Upper lobe of left lung (tissue), 6 donors: Measurements from ENCODE around the gene PHF21A. TPM values are rescaled to one million over a fixed set of nuclear protein-coding genes. Genes with fewer than 3 reads are reported as not detected.

Experiments used
- ATAC-seq, 2 donors: fragments of 200-7000 bp; cut with Tn5 transposase; one replicate each; pipeline ENCODE4 v1.9.1; 2022; ENCODE audit warnings: mild to moderate bottlenecking in 2 of 2, moderate library complexity in 2 of 2; ENCODE audit not compliant: low FRiP score in 2 of 2
- DNase-seq, 2 donors: peaks; one replicate each; pipeline ENCODE4 v3.0.0-alpha.2; 2019 to 2020
- H3K27ac ChIP-seq, 4 donors: fragments of 200-600 bp; sonication (generic); one replicate each; pipeline ENCODE4 v1.5.1; 2016 to 2019
- H3K27me3 ChIP-seq, 4 donors: fragments of 200-600 bp; sonication (generic); one replicate each; pipeline ENCODE4 v1.5.1; 2017 to 2019
- H3K36me3 ChIP-seq, 4 donors: fragments of 200-600 bp; sonication (generic); one replicate each; pipeline ENCODE4 v1.5.1; 2016 to 2019
- H3K4me1 ChIP-seq, 4 donors: fragments of 200-600 bp; sonication (generic); one replicate each; pipeline ENCODE4 v1.5.1; 2018 to 2019
- H3K4me3 ChIP-seq, 4 donors: fragments of 200-600 bp; sonication (generic); one replicate each; pipeline ENCODE4 v1.5.1; 2017 to 2019; ENCODE audit warnings: mild to moderate bottlenecking in 2 of 4, moderate library complexity in 1 of 4
- H3K9me3 ChIP-seq, 4 donors: fragments of 200-600 bp; sonication (generic); one replicate each; pipeline ENCODE4 v1.5.1; 2018 to 2019
- CTCF ChIP-seq, 6 experiments: fragments of 450-650 bp in 4 of 6; fragments of 200-600 bp in 2 of 6; sonication (generic) in 2 of 6; IDR thresholded peaks; one replicate each; pipeline ENCODE4 v1.5.1; 2016 to 2019; ENCODE audit warnings: antibody characterized with exemption in 6 of 6
- EP300 ChIP-seq, 4 donors: sonication (generic); formaldehyde crosslinking; IDR thresholded peaks; one replicate each; pipeline ENCODE4 v1.5.1; 2017; ENCODE audit warnings: antibody characterized with exemption in 4 of 4, control low read depth in 2 of 4
- POLR2A ChIP-seq, 4 donors: fragments of 450-650 bp; IDR thresholded peaks; one replicate each; pipeline ENCODE4 v1.5.1; 2016 to 2017; ENCODE audit warnings: antibody characterized with exemption in 4 of 4, mild to moderate bottlenecking in 2 of 4
- POLR2AphosphoS5 ChIP-seq, 2 donors: sonication (generic); formaldehyde crosslinking; IDR thresholded peaks; one replicate each; pipeline ENCODE4 v1.5.1; 2017; ENCODE audit warnings: antibody characterized with exemption in 2 of 2
- WGBS, 2 donors: methylation state at CpG; one replicate each; pipeline ENCODE4 v1.1.5; 2017 to 2018; 5-methylcytosine and 5-hydroxymethylcytosine counted together
- total RNA-seq, 6 donors: library from RNA; depleted of rRNA in 4 of 6; stranded (reverse); fragments of >200 nt in 4 of 6; gene quantifications; one replicate each; pipeline versions ENCODE4 v1.1.0 to v1.2.1, GENCODE V29; 2016 to 2021
- donor health status: DM: no; HTN: no; CAD: no; lungs with moderate emphysema.
- donor health status: DM: no; HTN: yes; CAD: no; lungs with severe emphysema.

The PHF21A gene
- total RNA-seq, 6 donors from 2014 or later = 21.1 to 99.5 (median 52.2) TPM

- no peak for ATAC-seq
- 91 to 94% methylated on average over 4 of the region's 4 CpGs for WGBS, 2 donors
- H3K4me3 ChIP-seq = no peak overlapping the region
Observed at GRCh38 chr11:45936511-45937054, 184.7 kb downstream of the PHF21A start.

GRCh38 chr11:45935349-45936064 lies 185.7 kb downstream of the PHF21A start:
- no peak for TF ChIP-seq EP300 (IDR thresholded peaks at IDR 0.05)
- TF ChIP-seq POLR2A (IDR thresholded peaks at IDR 0.05) = no peak
- no peak for TF ChIP-seq CTCF (IDR thresholded peaks at IDR 0.05)
- TF ChIP-seq POLR2AphosphoS5 (IDR thresholded peaks at IDR 0.05) = no peak
- peaks cover 0 to 3% (median under 1%) of the 10 kb centered on the region in 4 donors for H3K4me1 ChIP-seq
- WGBS, 2 donors = 89 to 92% methylated on average over 8 of the region's 8 CpGs
- no peak overlapping the region for H3K4me3 ChIP-seq
- peaks cover 39 to 78% (median 55%) of the 10 kb centered on the region in 4 donors for H3K36me3 ChIP-seq
- DNase-seq (no peak), ATAC-seq (no peak)
- no peak overlapping the region for H3K27ac ChIP-seq
- H3K27me3 ChIP-seq = no peaks in the 10 kb centered on the region
- H3K9me3 ChIP-seq = no peaks in the 10 kb centered on the region

More at GRCh38 chr11:45936511-45937054, 184.7 kb downstream of the PHF21A start:
- Histone ChIP-seq H3K36me3 (peaks cover 39 to 79% (median 55%) of the 10 kb centered on the region in 4 donors), H3K4me1 (no peaks in the 10 kb centered on the region), H3K27ac (no peak overlapping the region), H3K27me3 (no peaks in the 10 kb centered on the region), H3K9me3 (no peaks in the 10 kb centered on the region)
- TF ChIP-seq POLR2AphosphoS5 (IDR thresholded peaks at IDR 0.05) = no peak
- TF ChIP-seq EP300 (IDR thresholded peaks at IDR 0.05) = no peak
- no peak for TF ChIP-seq POLR2A (IDR thresholded peaks at IDR 0.05)
- no peak for TF ChIP-seq CTCF (IDR thresholded peaks at IDR 0.05)
- no peak for DNase-seq

GRCh38 chr11:45934580-45935318 lies 186.5 kb downstream of the PHF21A start:
- DNase-seq (no peak), ATAC-seq (no peak)
- WGBS, 2 donors = 86 to 94% methylated on average over 12 of the region's 12 CpGs

GRCh38 chr11:45933846-45934579 lies 187.2 kb downstream of the PHF21A start:
- ATAC-seq (no peak), DNase-seq (no peak)
- no peak for TF ChIP-seq CTCF (IDR thresholded peaks at IDR 0.05)
- TF ChIP-seq EP300 (IDR thresholded peaks at IDR 0.05) = no peak
- no peak for TF ChIP-seq POLR2A (IDR thresholded peaks at IDR 0.05)
- no peak for TF ChIP-seq POLR2AphosphoS5 (IDR thresholded peaks at IDR 0.05)
- Histone ChIP-seq H3K27ac (no peak overlapping the region), H3K36me3 (peaks cover 39 to 78% (median 55%) of the 10 kb centered on the region in 4 donors), H3K9me3 (no peaks in the 10 kb centered on the region), H3K4me1 (peaks cover 0 to 15% (median 8%) of the 10 kb centered on the region in 4 donors), H3K4me3 (no peak overlapping the region), H3K27me3 (no peaks in the 10 kb centered on the region)
- WGBS, 2 donors = 85 to 91% methylated on average over 20 to 21 of the region's 21 CpGs

More at GRCh38 chr11:45934580-45935318, 186.5 kb downstream of the PHF21A start:
- Histone ChIP-seq H3K36me3 (peaks cover 39 to 78% (median 55%) of the 10 kb centered on the region in 4 donors), H3K27ac (no peak overlapping the region), H3K4me1 (peaks cover 0 to 10% (median 6%) of the 10 kb centered on the region in 4 donors), H3K27me3 (no peaks in the 10 kb centered on the region), H3K9me3 (no peaks in the 10 kb centered on the region), H3K4me3 (no peak overlapping the region)
- no peak for TF ChIP-seq EP300 (IDR thresholded peaks at IDR 0.05)
